H9 (cell line): ENCODE results near the gene CCDC177. TPM values are rescaled to one million over a fixed set of nuclear protein-coding genes. Genes with fewer than 3 reads are reported as not detected.

Experiments used
- DNase-seq: peaks from one replicate; pipeline ENCODE4 v3.0.0-alpha.2; 2017
- H2AFZ ChIP-seq: one replicate; pipeline ENCODE4 v1.6.1; 2013; ENCODE audit warnings: mild to moderate bottlenecking, low read length, control low read depth, moderate library complexity
- H2AK5ac ChIP-seq: 2 replicates; pipeline ENCODE4 v1.6.1; 2013; ENCODE audit warnings: low read length, control low read depth, mixed read lengths; ENCODE audit not compliant: insufficient read length
- H2BK120ac ChIP-seq: one replicate; pipeline ENCODE4 v1.6.1; 2013; ENCODE audit warnings: low read depth, mild to moderate bottlenecking, low read length, control low read depth, inconsistent platforms; ENCODE audit not compliant: poor library complexity, severe bottlenecking
- H2BK12ac ChIP-seq: 2 replicates; pipeline ENCODE4 v1.6.1; 2013; ENCODE audit warnings: low read length, control low read depth, mixed read lengths, low read depth; ENCODE audit not compliant: insufficient read length
- H2BK15ac ChIP-seq: 2 replicates; pipeline ENCODE4 v1.6.1; 2013; ENCODE audit warnings: low read depth, low read length, control low read depth
- H2BK20ac ChIP-seq: one replicate; pipeline ENCODE4 v1.6.1; 2013; ENCODE audit warnings: low read depth, mild to moderate bottlenecking, low read length, control low read depth, inconsistent platforms; ENCODE audit not compliant: poor library complexity, severe bottlenecking
- H2BK5ac ChIP-seq: 2 replicates; pipeline ENCODE4 v1.6.1; 2013; ENCODE audit warnings: low read length, control low read depth, mixed read lengths; ENCODE audit not compliant: insufficient read length
- H3K14ac ChIP-seq: 2 replicates; pipeline ENCODE4 v1.6.1; 2013; ENCODE audit warnings: low read length, control low read depth; ENCODE audit not compliant: insufficient read depth
- H3K18ac ChIP-seq: 2 replicates; pipeline ENCODE4 v1.6.1; 2013; ENCODE audit warnings: low read depth, mild to moderate bottlenecking, mixed read lengths, low read length, control low read depth; ENCODE audit not compliant: insufficient read length
- H3K23ac ChIP-seq: 2 replicates; pipeline ENCODE4 v1.6.1; 2013; ENCODE audit warnings: low read length, control low read depth, mixed read lengths, low read depth; ENCODE audit not compliant: insufficient read length
- H3K23me2 ChIP-seq: 2 replicates; pipeline ENCODE4 v1.6.1; 2013; ENCODE audit warnings: low read depth, mild to moderate bottlenecking, mixed read lengths, low read length, control low read depth; ENCODE audit not compliant: insufficient read length, poor library complexity, severe bottlenecking
- H3K27ac ChIP-seq: 2 replicates; pipeline ENCODE4 v1.5.1; 2013; ENCODE audit warnings: low read length, control low read depth, mixed read lengths, low read depth; ENCODE audit not compliant: insufficient read length
- H3K27me3 ChIP-seq: 2 replicates; pipeline ENCODE4 v1.6.1; 2013; ENCODE audit warnings: low read length, control low read depth, inconsistent platforms; ENCODE audit not compliant: insufficient read depth
- H3K4ac ChIP-seq: 2 replicates; pipeline ENCODE4 v1.6.1; 2013; ENCODE audit warnings: low read depth, mild to moderate bottlenecking, control low read depth, inconsistent platforms, low read length, moderate library complexity
- H3K4me1 ChIP-seq: 2 replicates; pipeline ENCODE4 v1.6.1; 2013; ENCODE audit warnings: low read length, control low read depth, inconsistent platforms; ENCODE audit not compliant: insufficient read depth
- H3K4me2 ChIP-seq: 2 replicates; pipeline ENCODE4 v1.6.1; 2013; ENCODE audit warnings: low read length, control low read depth, mixed read lengths; ENCODE audit not compliant: insufficient read length, insufficient read depth
- H3K56ac ChIP-seq: 2 replicates; pipeline ENCODE4 v1.6.1; 2013; ENCODE audit warnings: low read depth, mild to moderate bottlenecking, mixed read lengths, low read length, control low read depth; ENCODE audit not compliant: insufficient read length
- H3K79me1 ChIP-seq: 2 replicates; pipeline ENCODE4 v1.6.1; 2013; ENCODE audit warnings: low read depth, mild to moderate bottlenecking, moderate library complexity, low read length, control low read depth, inconsistent platforms; ENCODE audit not compliant: insufficient read depth, poor library complexity, severe bottlenecking
- H3K79me2 ChIP-seq: 2 replicates; pipeline ENCODE4 v1.6.1; 2013; ENCODE audit warnings: low read length, control low read depth, inconsistent platforms; ENCODE audit not compliant: insufficient read depth
- H3K9ac ChIP-seq: 2 replicates; pipeline ENCODE4 v1.6.1; 2013; ENCODE audit warnings: low read length, control low read depth, mixed read lengths; ENCODE audit not compliant: insufficient read length; ENCODE audit errors: extremely low read depth
- H3K9me3 ChIP-seq: one replicate; pipeline ENCODE4 v1.6.1; 2013; ENCODE audit warnings: low read depth, low read length, inconsistent platforms; ENCODE audit not compliant: control insufficient read depth
- H3T11ph ChIP-seq: one replicate; pipeline ENCODE4 v1.6.1; 2013; ENCODE audit warnings: mild to moderate bottlenecking, low read length, control low read depth, inconsistent platforms
- H4K20me1 ChIP-seq: one replicate; pipeline ENCODE4 v1.6.1; 2013; ENCODE audit not compliant: control insufficient read depth, insufficient read length, insufficient read depth
- H4K5ac ChIP-seq: 2 replicates; pipeline ENCODE4 v1.6.1; 2013; ENCODE audit warnings: low read depth, mild to moderate bottlenecking, mixed read lengths, low read length, control low read depth; ENCODE audit not compliant: insufficient read length
- H4K8ac ChIP-seq: replicated peaks from 2 replicates; pipeline ENCODE4 v1.6.1; 2013; ENCODE audit warnings: low read length, control low read depth, mixed read lengths, low read depth; ENCODE audit not compliant: insufficient read length
- H4K91ac ChIP-seq: 2 replicates; pipeline ENCODE4 v1.6.1; 2013; ENCODE audit warnings: low read depth, mild to moderate bottlenecking, moderate library complexity, mixed read lengths, low read length, control low read depth; ENCODE audit not compliant: insufficient read length
- H3K27ac Mint-ChIP-seq, 3 experiments: 2 replicates in 2 of 3; 3 replicates in 1 of 3; pipeline ENCODE4 v1.8.0; 2020 to 2021; ENCODE audit warnings: mixed read lengths in 3 of 3, mild to moderate bottlenecking in 1 of 3, moderate library complexity in 1 of 3
- H3K27me3 Mint-ChIP-seq: 2 replicates; pipeline ENCODE4 v1.8.0; 2021; ENCODE audit warnings: low read depth, mild to moderate bottlenecking, moderate library complexity, mixed read lengths
- H3K36me3 Mint-ChIP-seq, 3 experiments: 2 replicates in 2 of 3; 3 replicates in 1 of 3; pipeline ENCODE4 v1.8.0; 2020 to 2021; ENCODE audit warnings: low read depth in 3 of 3, mixed read lengths in 3 of 3; ENCODE audit not compliant: insufficient read depth in 1 of 3
- H3K4me1 Mint-ChIP-seq, 2 experiments: 2 replicates each; pipeline ENCODE4 v1.8.0; 2020; ENCODE audit warnings: mixed read lengths in 2 of 2
- H3K4me3 Mint-ChIP-seq, 2 experiments: 2 replicates in 1 of 2; 3 replicates in 1 of 2; pipeline ENCODE4 v1.8.0; 2020 to 2021; ENCODE audit warnings: mild to moderate bottlenecking in 2 of 2, mixed read lengths in 2 of 2, moderate library complexity in 1 of 2
- H3K9me3 Mint-ChIP-seq, 2 experiments: 2 replicates in 1 of 2; 3 replicates in 1 of 2; pipeline ENCODE4 v1.8.0; 2020; ENCODE audit warnings: mild to moderate bottlenecking in 2 of 2, mixed read lengths in 2 of 2, moderate library complexity in 1 of 2
- CTCF ChIP-seq: fragments of 200-600 bp; sonication (generic); conservative IDR thresholded peaks from 3 replicates; pipeline ENCODE4 v1.8.0; 2021; ENCODE audit warnings: antibody characterized with exemption, mild to moderate bottlenecking
- WGBS: extraction: QIAGEN DNeasy Blood & Tissue Kit; methylation state at CpG from one replicate; pipeline ENCODE4 v1.1.7; 2013; ENCODE audit warnings: missing lambda C conversion rate, low lambda C conversion rate, mixed read lengths; ENCODE audit not compliant: insufficient read length; ENCODE audit errors: extremely low coverage; 5-methylcytosine and 5-hydroxymethylcytosine counted together
- total RNA-seq: library from RNA; stranded (reverse); gene quantifications from 2 replicates; pipeline ENCODE4 v1.2.1, GENCODE V29; 2021

CCDC177 gene
- total RNA-seq, 1 experiment from 2014 or later = 6.1 TPM

- Mint-ChIP-seq H3K4me1 (peaks cover 10 to 17% of the 10 kb centered on the region in 2 experiments), H3K4me3 (no peak overlapping the region), H3K27me3 (peaks cover 2% of the 10 kb centered on the region), H3K9me3 (no peaks in the 10 kb centered on the region; a peak in 1 of 5 replicates), H3K36me3 (no peaks in the 10 kb centered on the region), H3K27ac (no peak overlapping the region)
- Histone ChIP-seq H3K4me2 (no peak overlapping the region), H3K9ac (no peak overlapping the region), H4K8ac (no peak overlapping the region), H2AK5ac (no peak overlapping the region), H4K5ac (no peak overlapping the region), H3K79me1 (no peaks in the 10 kb centered on the region), H3K4me1 (no peaks in the 10 kb centered on the region), H3K18ac (no peak overlapping the region), H3K23me2 (no peaks in the 10 kb centered on the region), H3K79me2 (no peaks in the 10 kb centered on the region), H3K56ac (no peak overlapping the region), H3K9me3 (no peaks in the 10 kb centered on the region), H2BK20ac (no peak overlapping the region), H3K4ac (no peak overlapping the region), H3K27ac (no peak overlapping the region), H2BK12ac (no peak overlapping the region), H3K14ac (no peak overlapping the region; the same call in 1 of the 2 replicates), H2BK15ac (no peak overlapping the region), H3K27me3 (no peaks in the 10 kb centered on the region), H4K91ac (no peak overlapping the region), H4K20me1 (no peaks in the 10 kb centered on the region), H2BK5ac (no peak overlapping the region), H3T11ph (no peak overlapping the region), H3K23ac (no peak overlapping the region), H2AFZ (no peak overlapping the region), H2BK120ac (no peak overlapping the region)
- no CpG with 5 or more reads among the region's 7 CpGs for WGBS
- no peak for TF ChIP-seq CTCF
- no peak for DNase-seq
Measured at GRCh38 chr14:69581316-69581935, 6.8 kb upstream of the CCDC177 start.
